Measurements from ENCODE around the gene HAPLN2. TPM values are rescaled to one million over a fixed set of nuclear protein-coding genes. Genes with fewer than 3 reads are reported as not detected.

The HAPLN2 gene
- total and polyA plus RNA-seq, 2 donors (not counting 1 experiment from before 2014, with no cell fraction given), result 0.13 TPM; not detected in 1

DNA sequence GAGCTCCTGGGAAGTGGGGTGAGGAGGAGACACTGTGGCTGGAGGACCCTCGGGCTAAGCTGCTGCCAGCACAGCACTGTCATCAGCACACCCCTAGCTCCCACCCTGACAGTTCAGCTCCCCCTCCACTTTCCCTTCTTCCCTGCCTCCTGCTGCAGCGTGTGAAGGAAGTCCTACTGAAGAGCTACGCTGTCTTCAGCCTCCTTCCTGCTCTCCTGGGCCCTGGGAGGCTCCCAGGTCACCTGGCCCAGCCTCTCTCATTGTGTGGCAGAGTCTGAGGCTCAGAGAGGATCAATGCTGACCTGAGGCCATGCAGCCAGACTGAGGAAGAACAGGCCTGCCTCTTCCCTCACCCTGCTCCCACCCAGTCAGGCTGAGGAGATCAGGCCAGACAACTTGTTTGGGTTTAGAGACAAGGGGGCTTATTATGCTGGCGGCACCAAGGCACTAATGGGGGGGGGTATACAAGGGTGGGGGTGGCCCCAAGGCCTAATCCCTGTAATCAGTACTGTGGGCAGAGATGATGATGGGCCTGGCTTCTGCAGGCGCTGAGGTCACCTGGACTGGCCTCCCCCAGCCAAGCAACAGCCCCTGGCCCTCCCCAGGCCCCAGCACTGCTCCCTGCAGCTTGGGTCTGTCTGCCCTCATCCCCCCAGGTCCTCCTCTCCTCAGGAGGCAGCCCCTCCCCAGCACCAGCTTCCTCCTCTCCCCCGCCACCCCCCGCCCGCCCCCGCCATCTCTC lies 48.9 kb downstream of the HAPLN2 start:
- DNase-seq, result no peak
- H3K79me2 ChIP-seq (ENCODE audit: control insufficient read depth, insufficient read depth, low read length), result no peaks in the 10 kb centered on the region
- TF ChIP-seq, protein P1, sequence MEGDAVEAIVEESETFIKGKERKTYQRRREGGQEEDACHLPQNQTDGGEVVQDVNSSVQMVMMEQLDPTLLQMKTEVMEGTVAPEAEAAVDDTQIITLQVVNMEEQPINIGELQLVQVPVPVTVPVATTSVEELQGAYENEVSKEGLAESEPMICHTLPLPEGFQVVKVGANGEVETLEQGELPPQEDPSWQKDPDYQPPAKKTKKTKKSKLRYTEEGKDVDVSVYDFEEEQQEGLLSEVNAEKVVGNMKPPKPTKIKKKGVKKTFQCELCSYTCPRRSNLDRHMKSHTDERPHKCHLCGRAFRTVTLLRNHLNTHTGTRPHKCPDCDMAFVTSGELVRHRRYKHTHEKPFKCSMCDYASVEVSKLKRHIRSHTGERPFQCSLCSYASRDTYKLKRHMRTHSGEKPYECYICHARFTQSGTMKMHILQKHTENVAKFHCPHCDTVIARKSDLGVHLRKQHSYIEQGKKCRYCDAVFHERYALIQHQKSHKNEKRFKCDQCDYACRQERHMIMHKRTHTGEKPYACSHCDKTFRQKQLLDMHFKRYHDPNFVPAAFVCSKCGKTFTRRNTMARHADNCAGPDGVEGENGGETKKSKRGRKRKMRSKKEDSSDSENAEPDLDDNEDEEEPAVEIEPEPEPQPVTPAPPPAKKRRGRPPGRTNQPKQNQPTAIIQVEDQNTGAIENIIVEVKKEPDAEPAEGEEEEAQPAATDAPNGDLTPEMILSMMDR (IDR thresholded peaks at IDR 0.05), result no peak
- no peak for TF ChIP-seq EZH2 (IDR thresholded peaks at IDR 0.05; ENCODE audit: borderline replicate concordance, insufficient read depth, low read depth, low read length, poor library complexity, severe bottlenecking)
- H3K4me3 Mint-ChIP-seq, result no peak overlapping the region
- WGBS (ENCODE audit: insufficient coverage), result 89% methylated on average over 3 of the region's 9 CpGs
- ChIA-PET POLR2A (no interaction called here), CTCF (interaction anchor here (0.7 to 1.5 kb wide), 4 partner anchors 9 to 48 kb away, joined by 3 to 7 read pairs (median 4); no protein-coding TSS in a partner anchor)
- no peaks in the 10 kb centered on the region for H3K36me3 ChIP-seq (replicated peaks in 1 of 2; ENCODE audit: control extremely low read depth in 1 of 2, control insufficient read depth in 1 of 2, extremely low read depth in 1 of 2, insufficient read depth in 2 of 2, low read length in 1 of 2)
- peaks cover 35% of the 10 kb centered on the region for H3K4me1 Mint-ChIP-seq
- intact Hi-C loops (cut with micrococcal nuclease), result no loop called here
- peak overlapping the region; percentile 26 for H3K27ac Mint-ChIP-seq
- H3K9ac ChIP-seq (ENCODE audit: low read length), result no peak overlapping the region
- no peaks in the 10 kb centered on the region for H4K20me1 ChIP-seq (ENCODE audit: control insufficient read depth, insufficient read depth, low read length, poor library complexity, severe bottlenecking)
- H3K27ac ChIP-seq (ENCODE audit: low read length in 2 of 2), result no peak overlapping the region
- H3K4me3 ChIP-seq (ENCODE audit: control extremely low read depth in 1 of 5, extremely low read depth in 1 of 5, insufficient read depth in 1 of 5, low read depth in 2 of 5, low read length in 4 of 5), result no peak overlapping the region
- no peak overlapping the region for H3K4me2 ChIP-seq (replicated peaks; ENCODE audit: low read depth, low read length, poor library complexity, severe bottlenecking)
- no peak overlapping the region for H2AFZ ChIP-seq (ENCODE audit: insufficient read depth, low read depth, low read length, poor library complexity, severe bottlenecking)
- no peak for ATAC-seq (ENCODE audit: low read depth)
- H3K9me3 Mint-ChIP-seq (ENCODE audit: insufficient read depth), result no peaks in the 10 kb centered on the region
- peaks cover 27 to 30% of the 10 kb centered on the region in 2 donors for H3K4me1 ChIP-seq (ENCODE audit: control insufficient read depth in 2 of 2, insufficient read depth in 2 of 2, low read length in 2 of 2)
- H3K9me3 ChIP-seq (ENCODE audit: control extremely low read depth in 1 of 3, control insufficient read depth in 2 of 3, insufficient read depth in 1 of 3, low read length in 2 of 3), result peaks cover 0 to 3% (median 0%) of the 10 kb centered on the region in 3 donors
- H3K27me3 ChIP-seq (replicated peaks in 1 of 4; ENCODE audit: control extremely low read depth in 1 of 4, control insufficient read depth in 3 of 4, insufficient read depth in 4 of 4, low read length in 3 of 4), result peaks cover 0 to 6% (median under 1%) of the 10 kb centered on the region in 4 experiments
- peaks cover 17% of the 10 kb centered on the region for H3K27me3 Mint-ChIP-seq

Data from B cell (primary cell).